Occipital lobe (tissue), 2 donors: ENCODE measurements around the gene SFXN2. TPM values are rescaled to one million over a fixed set of nuclear protein-coding genes. Genes with fewer than 3 reads are reported as not detected.
"Not testable (repeated sequence)": the region's sequence is repeated elsewhere in the genome, so short reads cannot be mapped to it uniquely, and the experiment has no call there.

Source experiments
- DNase-seq: peaks from one replicate; lab custom pipeline; 2025; lab: John Stamatoyannopoulos, UW
- total RNA-seq: library from RNA; depleted of rRNA; stranded (reverse); fragments of >200 nt; gene quantifications from one replicate; pipeline ENCODE4 v1.2.3, GENCODE V29; 2014

SFXN2 gene
- 4.8 TPM for total RNA-seq

- no peak for DNase-seq
These were observed at the start of gene SFXN2 for GRCh38 chr10:102714621-102715455. Gene SFXN2, plus strand, starts transcription at chr10:102714636. Its CDS starts 12,001 bp downstream, at chr10:102726637.

DNA sequence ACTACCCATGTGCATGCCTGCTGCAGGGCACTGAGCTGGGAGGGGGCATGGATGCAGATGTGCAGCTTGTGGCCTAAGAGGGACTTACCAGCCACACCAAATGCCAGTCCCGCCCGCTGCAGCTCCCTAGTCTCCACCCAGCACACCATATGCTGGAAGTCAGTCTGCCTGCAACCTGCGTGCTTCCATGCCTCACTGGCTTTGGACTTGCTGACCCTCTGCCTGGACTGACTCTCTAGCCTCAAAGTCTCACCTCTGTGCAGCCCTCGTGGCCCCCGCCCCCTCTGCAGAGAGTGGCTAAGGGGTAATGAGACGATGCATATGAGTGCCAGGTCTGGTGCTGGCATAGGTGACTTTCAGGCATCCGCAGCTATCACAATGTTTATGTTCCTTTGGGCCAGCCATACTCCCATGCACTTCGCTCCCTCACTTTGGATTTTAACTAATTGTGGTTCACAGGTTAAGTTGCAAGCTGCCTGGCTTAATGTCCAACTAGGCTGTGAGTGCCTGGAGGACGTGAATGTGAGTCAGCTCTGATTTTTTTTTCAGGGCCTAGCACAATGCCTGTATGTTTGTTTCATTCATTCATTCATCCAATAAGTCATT, 48.4 kb upstream of the SFXN2 start:
- no peak for DNase-seq

DNA sequence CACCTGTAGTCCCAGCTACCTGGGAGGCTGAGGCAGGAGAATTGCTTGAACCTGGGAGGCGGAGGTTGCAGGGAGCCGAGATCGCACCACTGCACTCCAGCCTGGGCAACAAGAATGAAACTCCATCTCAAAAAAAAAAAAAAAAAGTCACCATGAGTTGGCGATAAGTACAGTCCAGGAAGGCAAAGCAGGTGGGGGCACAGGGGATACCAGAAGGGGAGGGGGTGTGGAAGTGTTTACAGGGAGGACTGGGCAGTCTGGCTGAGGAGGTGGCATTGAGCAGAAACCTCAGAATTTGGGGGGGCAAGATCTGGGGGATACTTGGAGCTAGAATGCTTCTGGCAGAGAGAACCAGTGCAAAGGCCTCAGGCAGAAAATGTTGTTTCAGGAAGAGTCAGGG, 47.0 kb upstream of the SFXN2 start:
- DNase-seq, result not testable (repeated sequence)

- peak; percentile 71 for DNase-seq
These were observed 45.9 kb upstream of the SFXN2 start for GRCh38 chr10:102668326-102669107.

DNA sequence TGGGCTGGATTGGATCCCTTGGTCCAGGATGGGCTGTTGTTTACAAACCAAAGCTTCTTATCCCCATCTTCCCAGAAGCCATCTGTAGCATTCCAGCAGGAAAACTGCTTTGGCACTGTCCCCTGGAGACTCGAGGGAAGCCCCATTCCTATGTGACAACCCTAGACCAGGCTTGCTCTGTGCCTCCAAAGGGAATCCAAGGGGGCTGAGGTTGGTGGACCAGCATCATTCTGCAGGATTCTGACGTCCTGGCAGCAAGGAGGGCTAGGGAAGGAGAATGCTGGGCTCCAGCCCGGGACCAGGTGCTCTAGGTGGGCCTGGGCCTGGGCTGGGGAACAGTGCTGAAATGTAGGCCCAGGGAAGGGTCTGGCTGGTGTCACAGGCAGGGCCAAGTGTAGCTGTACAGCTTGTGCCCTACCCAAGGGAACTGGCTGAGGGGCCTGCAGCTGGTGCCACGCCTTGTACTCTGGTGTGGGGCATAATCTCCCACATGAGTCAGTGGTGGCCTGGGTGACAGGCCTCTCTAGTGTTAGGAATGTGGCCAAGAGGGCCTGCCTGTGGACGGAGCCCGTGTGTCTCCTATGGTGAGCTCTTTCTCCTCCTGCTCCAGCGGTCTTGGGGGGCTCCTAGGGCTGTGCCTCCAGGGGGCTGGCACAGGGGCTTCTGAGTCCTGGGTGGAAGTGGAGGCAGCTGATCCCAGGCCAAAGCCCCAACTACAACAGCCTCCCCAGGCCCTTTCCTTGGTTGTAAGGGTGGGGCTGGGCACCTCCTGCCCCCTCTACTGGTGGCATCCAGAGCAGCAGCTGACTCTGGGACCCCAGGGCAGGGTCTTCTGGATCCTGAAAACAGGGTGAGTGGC, 45.0 kb upstream of the SFXN2 start:
- peak; percentile 46 for DNase-seq

DNA sequence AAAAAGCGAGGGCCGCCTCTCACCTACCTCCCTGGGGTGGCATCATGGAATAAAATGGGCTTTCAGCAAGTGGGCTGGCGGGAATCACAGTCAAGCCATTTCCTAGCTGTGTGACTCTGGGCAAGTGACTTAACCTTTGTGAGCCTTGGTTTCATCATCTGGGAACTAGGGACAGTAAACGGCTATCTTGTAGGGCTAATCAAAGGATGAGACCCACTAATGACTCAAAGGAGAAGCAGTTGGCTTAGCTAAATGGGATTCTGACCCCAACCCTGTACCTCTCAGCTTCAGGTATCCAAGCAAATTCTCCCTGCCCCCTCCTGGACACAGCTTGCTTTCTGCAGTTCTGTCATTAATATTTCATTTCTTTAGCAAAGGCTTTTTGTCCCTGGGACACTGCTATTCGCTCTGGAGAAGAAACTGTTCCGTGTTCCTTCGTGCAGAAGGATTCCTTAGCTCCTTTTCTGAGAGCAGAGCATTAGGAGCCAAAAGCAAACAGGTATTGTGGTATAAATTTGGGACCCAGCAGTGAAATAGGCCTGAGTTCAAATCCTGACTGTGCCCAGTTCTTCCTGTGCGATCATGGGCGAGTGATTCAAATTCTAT, 44.3 kb upstream of the SFXN2 start:
- no peak for DNase-seq

GRCh38 chr10:102670871-102671434, 43.5 kb upstream of the SFXN2 start:
- no peak for DNase-seq

DNA sequence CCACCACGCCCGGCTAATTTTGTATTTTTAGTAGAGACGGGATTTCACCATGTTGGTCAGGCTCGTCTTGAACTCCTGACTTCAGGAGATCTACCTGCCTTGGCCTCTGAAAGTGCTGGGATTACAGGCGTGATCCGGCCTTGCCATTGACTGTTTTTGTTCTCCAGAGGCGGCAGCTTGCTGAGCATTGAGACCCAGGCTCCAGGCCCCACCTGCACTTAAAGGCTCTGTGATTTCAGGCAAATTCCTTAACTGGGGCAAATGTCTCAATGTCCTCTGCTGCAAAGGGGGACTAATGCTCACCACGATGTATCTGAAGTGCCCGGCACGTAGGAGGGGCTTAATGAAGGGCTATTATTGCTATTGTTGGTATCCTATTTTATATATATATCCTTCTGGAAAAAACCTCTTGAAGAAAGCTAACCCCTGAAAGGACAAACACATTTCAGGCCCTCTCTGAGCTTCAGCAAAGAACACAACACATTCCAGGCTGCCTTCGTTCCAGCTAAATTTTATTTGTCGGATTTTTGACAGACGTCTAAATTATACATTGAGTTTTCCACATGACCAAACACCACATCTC, 41.1 kb upstream of the SFXN2 start:
- DNase-seq, result no peak

GRCh38 chr10:102673819-102674511, 40.5 kb upstream of the SFXN2 start:
- peak; percentile 55 for DNase-seq

GRCh38 chr10:102674566-102674965, 39.9 kb upstream of the SFXN2 start:
- no peak for DNase-seq

DNA sequence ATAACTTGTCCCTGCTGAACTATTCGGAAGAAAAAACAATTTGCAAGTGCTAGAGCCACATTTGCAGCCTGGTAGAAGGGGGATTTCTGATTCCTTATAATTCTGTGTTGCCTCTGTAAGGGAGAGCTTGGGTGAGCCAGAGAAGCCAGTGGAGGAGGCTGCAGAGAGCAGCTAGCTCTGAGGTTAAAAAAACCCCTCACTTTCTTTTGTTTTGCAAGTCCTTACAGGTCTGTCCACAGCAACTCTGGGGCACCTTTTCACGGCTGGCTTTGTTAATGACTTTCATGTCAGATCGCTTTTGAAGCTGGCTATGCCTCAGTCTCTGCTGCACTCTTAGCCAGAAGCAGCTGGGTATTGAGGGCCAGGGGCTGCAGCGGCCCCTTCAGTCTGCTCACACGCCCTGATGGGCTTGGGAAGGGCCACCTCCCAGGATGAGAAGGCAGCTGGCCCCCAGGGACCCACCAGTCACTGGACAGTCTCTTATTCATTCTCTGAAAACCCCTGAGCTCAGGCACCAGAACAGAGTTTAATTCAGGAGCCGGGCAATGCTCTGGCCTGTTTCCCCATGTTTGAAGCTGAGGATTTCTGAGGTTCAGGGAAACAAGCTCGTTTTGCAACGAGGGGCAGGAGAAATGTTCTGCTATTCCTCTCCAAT, 39.3 kb upstream of the SFXN2 start:
- DNase-seq, result no peak

DNA sequence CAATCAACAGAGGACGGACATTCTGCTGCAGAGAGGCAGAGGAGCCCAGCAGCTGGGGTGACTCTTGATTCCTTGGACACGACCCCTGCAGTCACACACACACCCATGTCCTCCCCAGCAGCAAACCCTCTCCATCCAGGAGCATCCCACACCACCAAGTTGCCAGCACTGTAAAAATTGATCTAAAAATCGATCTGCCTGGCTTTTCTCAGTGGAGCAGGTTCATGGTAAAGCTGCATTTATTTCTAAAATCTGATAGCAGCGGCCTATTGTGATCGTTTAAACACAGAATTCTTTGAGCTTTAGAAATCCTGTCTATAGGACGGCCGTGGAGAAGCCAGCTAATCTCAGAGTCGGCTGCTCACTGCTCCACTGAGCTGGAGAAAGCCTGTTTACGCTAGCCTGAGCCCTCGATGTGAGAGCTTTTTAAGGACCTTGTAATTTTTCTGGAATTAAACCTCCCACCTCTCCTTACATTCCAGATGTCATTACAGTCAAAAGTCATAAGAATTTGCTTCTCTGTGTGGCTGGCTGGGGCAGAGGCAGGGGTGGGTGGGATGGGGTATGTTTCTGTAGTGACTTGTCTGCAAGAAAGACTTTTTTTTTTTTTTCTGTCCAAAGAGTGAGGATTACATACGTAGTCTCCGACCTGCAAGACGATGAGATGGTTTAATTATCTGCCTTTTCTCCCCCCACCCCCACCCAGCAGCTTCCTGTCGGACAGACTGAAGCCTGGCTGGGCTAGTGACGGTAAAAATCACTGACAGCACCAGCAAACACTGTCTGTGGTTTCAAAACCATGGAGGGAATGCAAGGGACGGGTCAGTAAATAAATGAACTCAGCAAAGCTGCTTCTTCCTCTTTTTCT, 38.5 kb upstream of the SFXN2 start:
- no peak for DNase-seq

DNA sequence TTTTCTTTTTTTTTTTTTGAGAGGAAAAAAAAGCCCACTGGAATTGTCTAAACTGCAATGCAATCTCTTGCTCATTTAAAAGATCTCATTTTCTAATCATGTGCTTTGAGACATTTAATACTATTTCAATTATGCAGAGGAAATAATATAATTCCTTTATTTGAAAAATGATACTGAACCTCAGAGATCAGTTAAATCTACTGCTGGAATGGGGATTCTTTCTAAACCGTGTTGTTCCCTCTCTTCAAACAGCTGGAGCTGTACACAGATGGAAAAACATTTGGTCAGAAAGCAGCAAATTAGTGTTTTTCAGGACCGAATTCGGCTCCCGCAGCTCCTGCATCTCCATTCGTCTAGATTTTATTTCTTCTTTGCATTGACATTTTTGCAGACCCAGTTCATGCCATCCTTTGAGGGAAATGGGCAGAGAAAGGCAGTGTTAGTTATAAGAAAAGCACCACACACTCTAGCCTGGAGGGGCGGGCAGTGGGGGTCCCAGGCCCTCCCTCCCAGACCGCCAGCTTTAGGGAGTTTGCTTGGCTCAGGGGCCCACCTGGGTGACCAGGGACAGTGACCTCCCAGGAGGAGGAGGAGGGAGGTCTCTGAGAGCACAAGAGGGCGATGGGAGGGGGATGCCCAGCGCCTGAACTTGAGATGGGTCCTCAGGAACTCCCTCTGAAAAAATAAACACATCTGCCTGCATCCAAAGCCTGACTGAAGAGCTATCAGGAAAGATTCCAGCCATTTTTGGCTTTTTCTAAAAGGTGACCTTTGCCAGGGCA, 37.7 kb upstream of the SFXN2 start:
- DNase-seq, result no peak

GRCh38 chr10:102677331-102678067, 36.9 kb upstream of the SFXN2 start:
- no peak for DNase-seq

DNA sequence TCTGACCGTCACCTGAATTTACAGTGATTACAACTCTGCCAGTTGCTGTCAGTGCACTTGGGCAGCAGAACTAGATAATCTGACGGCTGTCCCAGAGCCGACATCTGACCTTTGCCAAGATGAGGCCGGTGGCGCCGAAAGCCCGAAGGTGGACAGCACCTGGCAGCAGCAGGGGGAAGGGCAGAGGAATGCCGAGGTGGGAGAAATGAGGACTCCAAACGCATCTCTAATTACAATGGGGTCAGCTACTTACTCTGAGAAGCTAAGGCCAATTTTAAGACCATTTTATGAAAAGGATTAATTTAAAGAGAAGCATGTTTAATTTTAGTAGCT, 36.4 kb upstream of the SFXN2 start:
- no peak for DNase-seq

GRCh38 chr10:102678842-102679289, 35.6 kb upstream of the SFXN2 start:
- DNase-seq, result peak; percentile 63

DNA sequence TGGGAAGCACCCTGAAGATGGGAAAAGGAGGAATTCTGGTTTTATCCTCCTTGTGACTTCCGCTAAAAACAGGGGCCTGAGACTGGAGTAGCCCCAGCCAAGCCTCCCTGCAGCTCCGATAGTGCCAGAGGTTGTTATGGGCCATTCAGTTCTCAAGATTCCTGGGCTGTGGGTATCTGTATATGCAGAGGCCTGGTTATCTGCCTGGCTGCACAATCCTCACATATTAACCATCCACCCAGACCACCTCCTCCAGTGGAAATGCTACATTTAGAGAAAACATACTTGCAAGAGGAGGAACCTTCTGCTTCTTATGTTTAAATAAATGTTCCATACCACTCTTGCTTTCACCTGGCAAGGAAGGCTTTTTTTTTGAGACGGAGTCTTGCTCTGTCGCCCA, 34.8 kb upstream of the SFXN2 start:
- no peak for DNase-seq
